ENCODE data around the gene ATXN10.

DNA sequence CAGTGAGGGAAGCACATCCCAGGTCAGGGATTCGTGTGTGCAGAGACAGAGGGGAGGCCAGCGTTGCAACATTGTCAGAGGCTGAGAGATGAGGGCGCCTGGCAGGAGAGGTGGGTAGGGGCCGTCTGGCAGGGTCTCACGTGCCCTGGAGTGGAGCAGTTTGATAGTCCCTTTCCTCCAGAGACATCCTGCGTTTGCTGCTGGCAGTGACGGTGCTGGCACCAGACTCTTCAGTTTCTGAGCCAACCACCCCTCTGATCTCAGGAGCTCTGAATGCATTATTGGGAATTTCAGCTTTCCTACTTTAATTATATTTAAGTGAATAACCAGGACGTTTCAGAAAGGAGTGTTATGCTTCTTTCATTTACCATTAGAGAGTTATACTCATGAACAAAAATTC is 168.8 kb downstream of the ATXN10 start:
- TF ChIP-seq CTCF (IDR thresholded peaks at IDR 0.05; ENCODE audit: insufficient read depth, low read length) (no peak), POLR2AphosphoS5 (IDR thresholded peaks at IDR 0.05; ENCODE audit: low read depth) (no peak), REST (IDR thresholded peaks at IDR 0.05; ENCODE audit: insufficient replicate concordance, low read depth) (no peak), GABPA (IDR thresholded peaks at IDR 0.05; ENCODE audit: low read depth) (no peak)

Data from HL-60 (cell line).